ENCODE data around the gene SLC22A2.

SLC22A2 gene

GRCh38 chr6:160180706-160181105 is 77.9 kb downstream of the SLC22A2 start:
- no peak for TF ChIP-seq REST (IDR thresholded peaks at IDR 0.05; ENCODE audit: insufficient read depth in 1 of 2, low read depth in 2 of 2, low read length in 2 of 2)
- no peak for TF ChIP-seq TAF1 (IDR thresholded peaks at IDR 0.05; ENCODE audit: borderline replicate concordance, insufficient read depth, low read length)
- TF ChIP-seq SIN3A (IDR thresholded peaks at IDR 0.05; ENCODE audit: borderline replicate concordance, insufficient read depth, low read length) = no peak
- no peak for TF ChIP-seq POLR2AphosphoS5 (IDR thresholded peaks at IDR 0.05; ENCODE audit: low read depth, low read length)
- no peak for TF ChIP-seq FOXP2 (optimal IDR thresholded peaks at IDR 0.05; ENCODE audit: borderline replicate concordance, extremely low read depth, extremely low read length, insufficient read depth)

DNA sequence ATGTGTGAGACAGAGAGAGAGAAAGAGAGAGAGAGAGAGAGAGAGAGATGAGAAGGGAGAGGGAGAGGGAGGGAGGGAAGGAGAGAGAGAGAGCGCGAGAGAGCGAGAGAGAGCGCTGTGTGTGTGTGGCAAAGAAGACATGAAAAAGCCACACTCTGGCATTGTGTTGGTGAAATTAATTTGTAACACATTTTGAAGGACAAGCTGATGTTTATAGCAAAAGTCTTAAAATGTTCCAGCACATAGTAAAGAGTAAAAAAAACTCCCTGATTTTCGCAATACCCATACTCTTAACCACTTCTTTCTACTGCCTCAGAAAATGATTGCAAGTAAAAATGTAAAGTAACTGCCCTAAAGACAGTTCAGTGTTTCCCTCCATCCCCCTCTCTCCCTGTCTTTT is 80.3 kb downstream of the SLC22A2 start:
- TF ChIP-seq SIN3A (IDR thresholded peaks at IDR 0.05; ENCODE audit: borderline replicate concordance, insufficient read depth, low read length) (no peak), TAF1 (IDR thresholded peaks at IDR 0.05; ENCODE audit: borderline replicate concordance, insufficient read depth, low read length) (no peak), FOXP2 (optimal IDR thresholded peaks at IDR 0.05; ENCODE audit: borderline replicate concordance, extremely low read depth, extremely low read length, insufficient read depth) (no peak), POLR2AphosphoS5 (IDR thresholded peaks at IDR 0.05; ENCODE audit: low read depth, low read length) (no peak), REST (IDR thresholded peaks at IDR 0.05; ENCODE audit: insufficient read depth in 1 of 2, low read depth in 2 of 2, low read length in 2 of 2) (no peak)

DNA sequence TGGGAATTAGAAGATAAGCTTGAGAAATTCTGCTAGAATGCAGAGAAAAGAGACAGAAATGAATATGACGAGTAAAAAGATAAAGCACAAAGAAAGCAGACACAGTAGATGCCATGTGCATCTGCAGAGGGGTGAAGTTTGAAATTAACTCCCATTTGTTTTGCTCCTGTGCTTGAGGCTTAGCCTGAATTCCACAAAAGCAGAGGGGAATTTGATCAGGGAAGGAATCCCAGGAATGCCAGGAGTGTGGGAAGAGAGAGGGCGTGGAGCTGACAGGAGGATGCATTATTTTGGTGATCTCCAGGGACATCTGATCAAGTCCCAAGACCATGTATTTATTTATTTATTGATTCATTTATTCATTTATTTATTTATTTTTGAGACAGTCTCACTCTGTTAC is 81.4 kb downstream of the SLC22A2 start:
- no peak for TF ChIP-seq REST (IDR thresholded peaks at IDR 0.05; ENCODE audit: insufficient read depth in 1 of 2, low read depth in 2 of 2, low read length in 2 of 2)
- TF ChIP-seq TAF1 (IDR thresholded peaks at IDR 0.05; ENCODE audit: borderline replicate concordance, insufficient read depth, low read length) = no peak
- TF ChIP-seq SIN3A (IDR thresholded peaks at IDR 0.05; ENCODE audit: borderline replicate concordance, insufficient read depth, low read length) = no peak
- TF ChIP-seq POLR2AphosphoS5 (IDR thresholded peaks at IDR 0.05; ENCODE audit: low read depth, low read length) = no peak
- TF ChIP-seq FOXP2 (optimal IDR thresholded peaks at IDR 0.05; ENCODE audit: borderline replicate concordance, extremely low read depth, extremely low read length, insufficient read depth) = no peak

DNA sequence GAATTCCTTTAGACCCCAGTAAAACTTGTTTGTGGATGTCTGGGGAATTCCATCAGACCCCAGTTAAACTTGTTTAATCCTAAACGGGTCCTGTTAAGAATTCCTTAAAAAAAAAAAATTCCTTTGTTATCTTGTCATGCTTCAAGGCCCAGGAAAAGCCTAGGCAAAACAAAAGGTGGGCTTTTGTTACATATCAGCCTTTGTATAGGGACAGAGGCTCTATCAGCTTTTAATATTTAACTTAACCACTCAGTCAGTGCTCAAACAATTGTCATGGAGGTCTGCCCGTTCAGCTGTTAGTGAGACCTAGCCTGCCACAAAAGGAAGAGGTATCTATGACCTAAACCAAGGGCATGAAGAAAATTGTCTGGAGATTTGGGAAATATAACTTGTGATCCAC is 83.9 kb downstream of the SLC22A2 start:
- TF ChIP-seq FOXP2 (optimal IDR thresholded peaks at IDR 0.05; ENCODE audit: borderline replicate concordance, extremely low read depth, extremely low read length, insufficient read depth) = no peak
- TF ChIP-seq SIN3A (IDR thresholded peaks at IDR 0.05; ENCODE audit: borderline replicate concordance, insufficient read depth, low read length) = no peak

DNA sequence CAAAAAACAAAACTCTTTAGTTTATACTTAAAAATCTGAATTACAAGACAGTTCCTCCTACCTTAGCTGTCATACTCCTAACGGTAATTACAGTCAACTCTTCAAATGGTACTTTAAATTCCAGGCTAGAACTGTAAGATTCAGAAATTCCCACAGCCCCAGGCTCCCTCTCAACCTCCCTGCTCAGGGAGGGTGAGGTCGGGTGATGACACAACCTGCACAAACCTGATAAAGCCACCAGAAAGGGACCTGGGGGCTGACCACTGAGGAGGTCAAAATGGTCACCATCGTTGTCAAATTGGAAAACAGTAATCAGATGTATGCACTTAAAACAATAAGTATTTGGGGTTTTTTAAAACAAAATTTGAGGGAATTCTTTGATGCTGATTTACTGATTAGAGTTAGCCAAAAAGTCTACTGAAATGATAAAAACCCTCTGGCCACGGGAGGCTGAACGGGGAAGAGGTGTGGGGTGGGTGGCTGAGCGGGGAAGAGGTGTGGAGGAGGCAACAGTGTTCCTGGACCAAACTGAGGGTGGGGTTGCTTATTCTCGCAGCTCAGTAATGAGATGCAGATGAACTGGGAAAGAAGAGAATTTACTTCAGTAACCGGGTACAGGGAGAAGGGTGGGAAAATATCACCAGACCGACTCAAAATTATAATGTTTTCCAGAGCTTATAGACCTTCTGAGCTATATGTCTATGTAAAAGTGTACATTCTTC is 84.7 kb downstream of the SLC22A2 start:
- TF ChIP-seq TAF1 (IDR thresholded peaks at IDR 0.05; ENCODE audit: borderline replicate concordance, insufficient read depth, low read length) = no peak
- TF ChIP-seq REST (IDR thresholded peaks at IDR 0.05; ENCODE audit: insufficient read depth in 1 of 2, low read depth in 2 of 2, low read length in 2 of 2) = no peak
- no peak for TF ChIP-seq SIN3A (IDR thresholded peaks at IDR 0.05; ENCODE audit: borderline replicate concordance, insufficient read depth, low read length)
- TF ChIP-seq POLR2AphosphoS5 (IDR thresholded peaks at IDR 0.05; ENCODE audit: low read depth, low read length) = no peak
- TF ChIP-seq FOXP2 (optimal IDR thresholded peaks at IDR 0.05; ENCODE audit: borderline replicate concordance, extremely low read depth, extremely low read length, insufficient read depth) = no peak
